ENCODE measurements around the gene MARK2.

- TF ChIP-seq POLR2A (IDR thresholded peaks at IDR 0.05) (no peak), CTCF (IDR thresholded peaks at IDR 0.05) (no peak)
These were observed 2.6 kb downstream of the MARK2 start for GRCh38 chr11:63841554-63841953.

Data from body of pancreas (tissue), 4 donors.